Peyer's patch (tissue), 4 donors: ENCODE data around the gene ANO6.

ENCODE experiments used
- POLR2A ChIP-seq, 2 donors: fragments of 450-650 bp; IDR thresholded peaks; one replicate each; pipeline ENCODE4 v1.5.1; 2017; ENCODE audit warnings: antibody characterized with exemption in 2 of 2, mild to moderate bottlenecking in 2 of 2, moderate library complexity in 2 of 2
- TF ChIP-seq, protein P1 (sequence below), 6 experiments: fragments of 450-650 bp in 4 of 6; fragments of 200-600 bp in 2 of 6; sonication (generic) in 1 of 6; IDR thresholded peaks; one replicate each; pipeline ENCODE4 v1.5.1; 2017 to 2019; ENCODE audit warnings: antibody characterized with exemption in 6 of 6, mild to moderate bottlenecking in 3 of 6, moderate library complexity in 1 of 6

DNA sequence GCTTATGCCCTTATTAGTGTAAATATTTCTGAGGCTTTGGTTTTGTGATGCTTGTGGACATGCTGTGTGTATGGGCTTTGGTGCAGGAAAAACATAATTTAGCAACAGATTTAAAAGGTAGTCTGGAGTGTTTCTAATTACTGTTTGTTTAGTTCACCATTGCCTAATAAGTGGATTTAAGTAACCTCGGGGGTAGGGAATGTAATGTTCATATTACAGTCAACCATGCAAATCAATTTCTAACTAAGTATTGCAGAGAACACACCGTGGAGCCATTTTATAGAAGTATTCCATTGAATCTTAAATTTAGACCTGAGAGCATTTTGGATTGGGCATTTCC lies 53.5 kb downstream of the ANO6 start:
- TF ChIP-seq, protein P1, sequence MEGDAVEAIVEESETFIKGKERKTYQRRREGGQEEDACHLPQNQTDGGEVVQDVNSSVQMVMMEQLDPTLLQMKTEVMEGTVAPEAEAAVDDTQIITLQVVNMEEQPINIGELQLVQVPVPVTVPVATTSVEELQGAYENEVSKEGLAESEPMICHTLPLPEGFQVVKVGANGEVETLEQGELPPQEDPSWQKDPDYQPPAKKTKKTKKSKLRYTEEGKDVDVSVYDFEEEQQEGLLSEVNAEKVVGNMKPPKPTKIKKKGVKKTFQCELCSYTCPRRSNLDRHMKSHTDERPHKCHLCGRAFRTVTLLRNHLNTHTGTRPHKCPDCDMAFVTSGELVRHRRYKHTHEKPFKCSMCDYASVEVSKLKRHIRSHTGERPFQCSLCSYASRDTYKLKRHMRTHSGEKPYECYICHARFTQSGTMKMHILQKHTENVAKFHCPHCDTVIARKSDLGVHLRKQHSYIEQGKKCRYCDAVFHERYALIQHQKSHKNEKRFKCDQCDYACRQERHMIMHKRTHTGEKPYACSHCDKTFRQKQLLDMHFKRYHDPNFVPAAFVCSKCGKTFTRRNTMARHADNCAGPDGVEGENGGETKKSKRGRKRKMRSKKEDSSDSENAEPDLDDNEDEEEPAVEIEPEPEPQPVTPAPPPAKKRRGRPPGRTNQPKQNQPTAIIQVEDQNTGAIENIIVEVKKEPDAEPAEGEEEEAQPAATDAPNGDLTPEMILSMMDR (IDR thresholded peaks at IDR 0.05): no peak
- TF ChIP-seq POLR2A (IDR thresholded peaks at IDR 0.05): no peak
